ENCODE measurements around the gene CCSER1. TPM values are rescaled to one million over a fixed set of nuclear protein-coding genes. Genes with fewer than 3 reads are reported as not detected.

The CCSER1 gene
- total and polyA plus RNA-seq, 2 of the 8 experiments (the other 6 are each of a cell fraction or from before 2014, with no cell fraction given): 0.26 to 0.84 TPM

DNA sequence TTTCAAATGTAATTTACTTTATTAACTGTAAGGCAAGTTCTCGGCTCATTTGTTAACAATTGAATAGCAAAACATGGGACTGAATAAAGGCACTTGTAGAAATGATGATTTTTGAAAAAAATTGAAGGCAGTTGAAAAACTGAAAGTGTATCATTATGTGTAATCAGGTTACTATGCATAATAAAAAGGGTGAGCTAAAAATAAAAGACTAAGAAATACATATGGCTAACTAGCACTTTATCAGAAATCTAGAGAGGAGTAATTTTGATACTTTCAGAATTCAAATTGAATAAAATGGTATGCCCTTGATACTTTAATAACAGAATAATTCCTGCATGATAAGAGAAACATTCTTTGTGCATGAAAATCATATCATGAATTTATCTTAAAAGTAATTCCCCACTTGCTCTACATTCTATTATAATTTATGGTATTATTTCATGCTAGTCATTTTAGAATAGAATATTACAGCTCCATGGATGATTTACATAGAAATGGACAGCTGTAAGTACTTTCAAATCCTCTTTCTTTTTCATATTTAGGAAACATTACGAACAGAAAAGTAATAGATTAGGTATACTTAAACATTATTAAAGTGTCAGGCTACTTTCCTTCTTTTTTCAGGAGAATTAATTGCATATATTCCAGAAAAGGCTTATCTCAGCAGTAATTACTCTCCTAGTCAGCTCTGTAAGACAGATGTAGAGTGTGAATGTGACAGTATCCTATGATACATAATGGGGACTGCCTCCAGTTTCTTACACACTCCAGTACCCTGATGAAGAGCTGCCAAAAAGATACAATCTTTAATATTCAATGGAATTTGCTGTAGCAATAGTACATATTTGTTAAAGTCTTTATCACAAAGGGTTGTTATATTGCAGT is 697.3 kb downstream of the CCSER1 start:
- Histone ChIP-seq H3K14ac (ENCODE audit: insufficient read length) (no peak overlapping the region), H4K20me1 (replicated peaks in 1 of 2; ENCODE audit: control insufficient read depth in 1 of 2, insufficient read depth in 2 of 2, low read length in 2 of 2) (no peaks in the 10 kb centered on the region), H3K79me1 (ENCODE audit: low read depth, low read length) (no peaks in the 10 kb centered on the region), H3K36me3 (ENCODE audit: control insufficient read depth in 2 of 4, insufficient read depth in 4 of 4, low read length in 3 of 4) (0 out of 8 replicates have a peak, but pooled peaks cover 0 to 2% (median 0%) of the 10 kb centered on the region in 4 experiments), H2AFZ (ENCODE audit: low read length) (no peak overlapping the region), H3K4me1 (replicated peaks in 1 of 4; ENCODE audit: control insufficient read depth in 3 of 4, insufficient read depth in 4 of 4, low read length in 3 of 4) (no peaks in the 10 kb centered on the region), H2BK5ac (ENCODE audit: low read depth, low read length) (no peak overlapping the region), H4K8ac (ENCODE audit: extremely low read depth, insufficient read depth, low read length) (no peak overlapping the region), H3K56ac (replicated peaks; ENCODE audit: insufficient read length, low read depth, low read length) (no peak overlapping the region), H3K27me3 (replicated peaks in 1 of 4; ENCODE audit: control insufficient read depth in 3 of 4, extremely low read depth in 1 of 4, insufficient read depth in 3 of 4, low read length in 3 of 4) (no peaks in the 10 kb centered on the region), H2BK15ac (ENCODE audit: low read length) (no peak overlapping the region), H3K23ac (ENCODE audit: insufficient read length) (no peak overlapping the region), H3K4me2 (ENCODE audit: insufficient read depth in 1 of 2, low read depth in 2 of 2, low read length in 2 of 2) (no peak overlapping the region), H3K9ac (replicated peaks in 1 of 4; ENCODE audit: extremely low read depth in 1 of 4, low read depth in 3 of 4, low read length in 3 of 4) (no peak overlapping the region), H2BK120ac (replicated peaks; ENCODE audit: low read depth, low read length) (no peak overlapping the region), H3K27ac (ENCODE audit: low read depth, low read length) (no peak overlapping the region), H2BK20ac (ENCODE audit: low read length) (no peak overlapping the region), H2BK12ac (ENCODE audit: low read depth, low read length) (no peak overlapping the region), H3K18ac (ENCODE audit: extremely low read depth, low read length) (no peak overlapping the region), H3K23me2 (ENCODE audit: low read depth, low read length) (no peaks in the 10 kb centered on the region), H4K91ac (replicated peaks; ENCODE audit: insufficient read length, low read length) (no peak overlapping the region), H4K5ac (ENCODE audit: insufficient read length, low read depth, low read length) (no peak overlapping the region), H3K79me2 (ENCODE audit: control insufficient read depth in 1 of 2, insufficient read depth in 2 of 2, low read length in 2 of 2) (no peaks in the 10 kb centered on the region), H2AK5ac (ENCODE audit: low read depth, low read length) (no peak overlapping the region), H3K4ac (replicated peaks; ENCODE audit: insufficient read length, low read depth, low read length) (no peak overlapping the region), H3K4me3 (ENCODE audit: extremely low read depth in 1 of 4, insufficient read depth in 2 of 4, low read depth in 3 of 4, low read length in 4 of 4) (no peak overlapping the region), H3K9me3 (ENCODE audit: insufficient read depth in 2 of 2, low read depth in 1 of 2, low read length in 1 of 2) (no peaks in the 10 kb centered on the region; a peak in 1 of 4 replicates)
- DNase-seq (ENCODE audit: low read depth in 1 of 2, low spot score in 2 of 2) (no peak), FAIRE-seq (no peak)
- ChIA-PET POLR2A (ENCODE audit: partially characterized antibody) (interaction anchor here (0.6 to 1.2 kb wide), 2 partner anchors 9 to 29 kb away, joined by 3 read pairs; no protein-coding TSS in a partner anchor), CTCF (ENCODE audit: partially characterized antibody) (no interaction called here)
- WGBS, 2 experiments (ENCODE audit: extremely low coverage in 1 of 2, insufficient coverage in 1 of 2, insufficient read length in 1 of 2, insufficient replicate concordance in 2 of 2, low coverage in 1 of 2, low lambda C conversion rate in 2 of 2, missing lambda C conversion rate in 1 of 2): 86% methylated on average over 2 of the region's 2 CpGs; no CpG with 5 or more reads in 1 of the 2 experiments
- TF ChIP-seq EP300 (IDR thresholded peaks at IDR 0.05; ENCODE audit: borderline replicate concordance in 1 of 2, low read depth in 2 of 2, low read length in 2 of 2): no peak
